OCI-M2 (cell line): ENCODE results near the gene DDOST.

Source experiments
- DNase-seq: peaks from one replicate; lab custom pipeline; 2025; ENCODE audit not compliant: unreplicated experiment; lab: John Stamatoyannopoulos, UW

The DDOST gene

DNA sequence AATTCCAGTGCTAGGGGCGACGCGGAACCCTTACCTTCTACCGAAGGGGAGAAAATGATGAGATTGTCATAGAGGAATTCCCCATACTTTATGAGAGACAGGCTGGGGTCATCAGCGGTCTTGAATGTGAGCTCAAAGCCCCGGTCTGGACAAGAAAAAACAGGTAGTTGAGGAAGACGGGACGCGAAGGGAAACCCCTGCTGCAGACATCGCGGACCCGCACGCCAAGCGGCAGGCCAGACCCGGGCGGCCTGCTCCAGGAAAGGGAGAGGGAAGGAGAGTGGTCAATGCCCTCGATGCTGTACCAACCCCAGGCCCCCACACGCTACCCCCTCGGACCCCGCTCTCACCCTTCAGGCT is 342 bp downstream of the DDOST start:
- no peak for DNase-seq

- no peak for DNase-seq
These were observed 806 bp downstream of the DDOST start for GRCh38 chr1:20660363-20660762.

- no peak for DNase-seq
These were observed 2.8 kb downstream of the DDOST start for GRCh38 chr1:20658166-20658915.

DNA sequence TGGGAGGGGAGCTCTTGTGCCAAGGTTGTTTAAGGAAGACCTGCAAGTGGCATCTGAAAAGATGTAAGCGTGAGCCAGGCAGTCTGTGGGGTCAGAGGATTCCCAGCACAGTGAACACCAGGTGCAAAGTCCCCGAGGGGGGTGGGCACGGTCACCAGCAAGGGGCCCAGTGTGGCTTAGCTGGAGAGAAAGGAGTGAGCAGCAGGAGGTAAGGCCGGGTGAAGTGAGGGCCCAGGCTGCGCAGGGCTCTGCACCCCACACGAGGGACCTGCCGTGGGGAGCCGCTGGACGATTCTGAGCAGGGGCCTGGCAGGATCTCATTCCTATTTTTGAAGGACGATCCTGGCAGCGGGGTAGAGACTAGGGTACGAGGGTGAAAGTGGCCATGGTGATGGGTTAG is 4.1 kb downstream of the DDOST start:
- no peak for DNase-seq

DNA sequence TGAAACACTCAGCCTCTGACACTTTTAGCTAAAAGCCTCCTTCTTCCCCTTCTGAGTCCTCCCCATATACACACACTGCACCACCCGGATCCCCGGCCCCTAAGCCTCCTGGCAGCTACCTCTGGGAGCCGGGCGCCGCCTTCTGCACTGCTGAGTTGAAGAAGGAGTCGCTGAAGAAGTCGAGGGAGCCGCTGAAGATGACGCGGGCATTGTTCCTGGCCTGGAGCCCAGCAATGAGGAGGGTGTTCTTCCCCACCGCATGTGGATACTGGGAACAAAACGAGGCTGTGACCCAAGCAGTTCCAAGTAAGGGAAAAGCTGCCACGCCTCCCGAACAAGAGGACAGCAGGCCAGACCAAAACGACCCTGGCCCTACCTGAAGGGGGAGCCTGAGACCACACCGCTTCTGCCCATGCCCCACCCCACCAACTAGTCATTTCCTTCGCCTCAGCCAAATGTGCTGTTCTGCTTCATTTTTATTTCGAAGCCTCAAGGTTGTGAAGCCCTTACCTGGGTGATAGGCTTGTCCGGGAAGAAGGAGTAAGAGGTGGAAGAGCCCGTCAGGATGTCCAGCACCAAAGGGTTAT is 7.0 kb downstream of the DDOST start:
- DNase-seq = no peak

DNA sequence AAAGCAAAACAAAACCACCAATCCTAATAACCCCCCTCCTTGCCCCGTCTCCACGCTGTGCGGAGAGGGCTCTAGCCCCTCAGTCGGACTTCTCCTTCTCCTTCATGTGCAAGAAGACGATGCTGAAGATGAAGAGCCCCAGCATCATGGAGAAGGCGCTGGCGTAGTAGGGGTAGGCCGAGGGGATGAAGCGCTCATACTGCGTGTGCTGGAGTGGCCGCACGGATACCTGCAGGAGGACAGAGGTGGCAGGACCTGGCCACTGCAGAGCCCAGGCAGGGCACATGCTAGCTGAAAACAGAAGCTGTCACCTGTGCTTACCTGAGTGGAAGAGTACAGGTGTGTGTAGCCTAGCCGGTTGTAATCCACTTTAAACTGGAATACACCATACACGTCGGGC is 8.9 kb downstream of the DDOST start:
- no peak for DNase-seq

DNA sequence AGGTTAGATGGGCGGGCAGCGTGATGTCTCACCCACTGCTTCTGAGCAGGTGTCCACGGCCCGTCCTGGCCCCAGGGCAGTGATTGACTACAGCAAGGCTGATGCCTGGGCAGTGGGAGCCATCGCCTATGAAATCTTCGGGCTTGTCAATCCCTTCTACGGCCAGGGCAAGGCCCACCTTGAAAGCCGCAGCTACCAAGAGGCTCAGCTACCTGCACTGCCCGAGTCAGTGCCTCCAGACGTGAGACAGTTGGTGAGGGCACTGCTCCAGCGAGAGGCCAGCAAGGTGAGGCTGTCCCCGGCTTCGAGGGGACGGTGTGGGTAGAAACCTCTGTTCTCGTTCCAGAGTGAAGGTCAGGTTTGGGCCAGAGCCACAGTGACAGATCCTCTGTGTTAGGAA is 12.2 kb downstream of the DDOST start:
- DNase-seq = no peak

DNA sequence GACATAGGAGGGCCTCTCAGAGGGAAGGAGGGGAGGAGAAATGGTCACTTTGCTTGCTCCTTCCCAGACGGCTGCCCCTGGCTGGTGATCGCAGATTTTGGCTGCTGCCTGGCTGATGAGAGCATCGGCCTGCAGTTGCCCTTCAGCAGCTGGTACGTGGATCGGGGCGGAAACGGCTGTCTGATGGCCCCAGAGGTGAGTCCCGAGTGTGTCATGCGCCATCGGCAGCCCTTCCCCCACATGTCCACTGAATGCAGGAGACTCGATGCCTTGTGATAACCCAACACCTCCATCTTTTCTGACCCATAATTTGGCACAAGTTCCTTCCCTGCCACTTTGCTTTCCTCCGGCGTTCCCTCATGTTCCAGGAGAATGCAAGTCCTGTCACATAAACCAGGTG is 12.7 kb downstream of the DDOST start:
- no peak for DNase-seq

GRCh38 chr1:20645414-20645813 is 15.8 kb downstream of the DDOST start:
- DNase-seq = no peak

- no peak for DNase-seq
These were observed 16.8 kb downstream of the DDOST start for GRCh38 chr1:20644416-20644815.

DNA sequence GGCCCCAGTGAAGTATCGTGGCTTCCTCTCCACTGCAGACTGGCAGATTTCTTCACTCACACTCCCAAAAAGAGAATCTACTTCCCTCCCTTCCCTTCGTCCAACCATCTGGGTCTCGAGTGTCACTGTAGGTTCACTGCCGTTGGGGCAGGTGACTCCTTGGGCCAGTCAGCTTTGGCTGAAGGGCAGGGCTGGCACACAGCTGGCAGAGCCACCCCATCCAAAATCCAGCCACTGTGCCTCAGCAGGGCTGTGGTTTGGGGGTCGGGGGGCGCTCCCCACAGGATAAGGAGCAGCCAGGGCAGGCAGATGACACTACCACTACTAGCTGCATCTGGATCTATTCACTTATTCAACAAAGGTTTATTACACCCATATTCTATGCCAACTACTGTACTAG is 18.1 kb downstream of the DDOST start:
- no peak for DNase-seq

GRCh38 chr1:20641975-20642374 is 19.2 kb downstream of the DDOST start:
- no peak for DNase-seq

GRCh38 chr1:20640183-20640597 is 21.0 kb downstream of the DDOST start:
- DNase-seq = no peak

- no peak for DNase-seq
These were observed 24.3 kb downstream of the DDOST start for GRCh38 chr1:20636785-20637347.

DNA sequence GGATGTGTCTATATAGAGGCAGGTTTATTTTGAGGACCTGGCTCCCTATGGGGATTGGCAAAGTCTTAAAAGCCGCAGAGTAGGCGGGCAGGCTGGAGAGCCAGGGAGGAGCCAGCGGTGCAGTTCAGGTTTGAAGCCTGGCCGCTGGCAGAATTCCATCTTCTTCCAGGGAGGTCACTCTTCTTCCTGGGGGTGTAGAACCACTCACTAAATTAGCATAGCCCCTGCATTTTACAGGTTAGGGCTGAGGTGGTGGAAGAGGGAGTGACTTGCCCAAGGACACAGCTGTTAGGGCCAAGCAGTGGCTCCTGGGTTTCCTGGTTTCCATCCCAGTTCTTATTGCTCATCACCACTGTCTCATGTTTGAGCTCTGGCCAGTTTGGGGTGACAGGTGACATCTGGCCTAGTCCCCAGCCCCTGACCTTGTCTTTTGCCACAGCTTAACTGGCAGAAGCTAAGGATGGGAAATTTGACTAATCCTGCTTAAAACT is 26.5 kb downstream of the DDOST start:
- peak; percentile 14 for DNase-seq

DNA sequence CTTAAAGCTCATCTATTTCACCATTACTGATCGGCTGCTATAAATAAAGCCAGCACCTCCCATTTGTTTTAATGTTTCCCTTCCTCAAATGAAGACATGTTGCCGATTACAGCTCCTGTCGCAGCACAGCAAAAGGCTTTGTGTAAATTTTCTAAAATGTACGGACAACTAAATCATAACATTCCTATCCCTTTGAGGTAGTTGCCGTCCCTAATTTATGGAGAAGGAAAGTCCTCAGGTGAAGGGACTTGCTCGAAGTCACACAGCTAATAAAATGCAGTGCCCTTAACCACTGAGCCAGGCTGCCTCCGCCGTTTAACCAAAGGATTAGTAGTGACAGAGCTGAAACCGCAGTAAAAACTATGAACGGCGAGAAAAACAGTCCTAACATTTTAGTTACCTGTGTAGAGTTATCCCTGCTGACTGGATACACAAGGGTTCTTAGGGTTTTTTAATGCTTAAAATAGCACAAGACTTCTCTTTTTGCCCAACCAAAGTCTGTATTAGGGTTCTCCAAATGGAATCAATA is 27.0 kb downstream of the DDOST start:
- DNase-seq = no peak

- DNase-seq = peak; percentile 32
These were observed 27.7 kb downstream of the DDOST start, which contains the start of gene PINK1 for GRCh38 chr1:20633190-20634064. Gene PINK1 (plus strand): TSS chr1:20633458. CDS start chr1:20633549, 91 bp downstream.

GRCh38 chr1:20632386-20632785 is 28.8 kb downstream of the DDOST start:
- DNase-seq = no peak

DNA sequence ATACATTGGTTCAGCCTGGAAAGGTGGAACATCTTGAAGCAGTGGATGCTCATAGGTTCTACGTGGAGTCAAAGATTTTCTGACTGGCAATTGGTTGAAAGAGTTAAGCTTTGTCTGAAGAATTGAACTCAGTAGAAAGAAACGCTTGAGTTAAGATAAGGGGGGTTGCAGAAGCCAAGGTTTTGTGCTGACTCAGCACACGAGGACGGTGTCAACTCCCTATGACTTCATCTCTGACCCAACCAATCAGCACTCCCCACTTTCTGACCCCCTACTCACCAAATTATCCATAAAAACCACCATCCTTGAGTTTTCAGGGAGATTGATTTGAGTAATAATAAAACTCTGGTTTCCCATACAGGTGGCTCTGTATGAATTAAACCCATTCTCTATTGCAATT is 30.4 kb downstream of the DDOST start:
- DNase-seq = no peak

DNA sequence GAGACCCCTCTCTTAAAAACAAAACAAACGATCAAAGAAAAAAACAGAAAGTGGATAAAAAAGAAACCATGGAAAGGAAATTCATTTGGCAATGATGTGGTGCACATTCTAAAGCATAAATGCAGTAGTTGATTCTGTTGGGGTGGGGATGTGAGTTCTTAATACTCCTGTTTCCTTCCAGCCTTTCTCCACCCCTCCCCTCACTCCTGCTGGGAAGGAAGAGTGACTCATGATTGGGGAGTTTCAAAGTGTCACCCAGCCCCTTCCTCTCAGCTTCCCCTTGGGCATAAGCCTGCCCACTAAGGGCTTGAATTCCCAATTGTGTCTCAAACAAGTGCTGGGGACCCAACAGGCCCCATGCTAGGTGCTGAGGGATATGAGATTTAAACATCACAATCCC is 34.6 kb downstream of the DDOST start:
- no peak for DNase-seq

DNA sequence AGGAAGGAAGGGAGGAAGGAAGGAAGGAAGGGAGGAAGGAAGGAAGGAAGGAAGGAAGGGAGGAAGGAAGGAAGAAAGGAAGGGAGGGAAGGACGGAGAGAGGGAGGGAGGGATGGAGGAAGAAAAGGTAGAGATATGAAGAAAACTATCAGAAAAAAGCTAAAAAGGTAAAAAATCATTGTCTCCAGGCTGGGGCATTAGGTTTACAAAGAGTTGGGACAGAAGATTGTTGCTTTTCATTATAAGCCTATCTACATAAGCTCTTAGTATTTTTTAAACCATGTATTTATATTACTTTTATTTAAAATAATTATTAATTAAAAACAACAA is 35.1 kb downstream of the DDOST start:
- no peak for DNase-seq
